NCI-H82 treated with DMSO at 0.1 percent for 48 hours (cell line): ENCODE results near the gene PDIA6.
"Not testable (repeated sequence)": the region's sequence is repeated elsewhere in the genome, so short reads cannot be mapped to it uniquely, and the experiment has no call there.

Experiments used
- DNase-seq: peaks from one replicate; lab custom pipeline; 2025; ENCODE audit not compliant: unreplicated experiment; lab: John Stamatoyannopoulos, UW

The PDIA6 gene

GRCh38 chr2:10783421-10783820 is 29.2 kb downstream of the PDIA6 start:
- no peak for DNase-seq

GRCh38 chr2:10781746-10782145 is 30.8 kb downstream of the PDIA6 start:
- no peak for DNase-seq

GRCh38 chr2:10780821-10781220 is 31.8 kb downstream of the PDIA6 start:
- not testable (repeated sequence) for DNase-seq

- DNase-seq, result no peak
Observed at GRCh38 chr2:10780491-10780820, 32.1 kb downstream of the PDIA6 start.

GRCh38 chr2:10779776-10780490 is 32.7 kb downstream of the PDIA6 start:
- DNase-seq, result no peak

GRCh38 chr2:10778724-10779115 is 33.9 kb downstream of the PDIA6 start:
- DNase-seq, result no peak

GRCh38 chr2:10777842-10778723 is 34.5 kb downstream of the PDIA6 start:
- DNase-seq, result no peak

- no peak for DNase-seq
Observed at GRCh38 chr2:10777111-10777841, 35.3 kb downstream of the PDIA6 start.

GRCh38 chr2:10776231-10776977 is 36.2 kb downstream of the PDIA6 start:
- DNase-seq, result no peak

GRCh38 chr2:10775831-10776230 is 36.8 kb downstream of the PDIA6 start:
- DNase-seq, result no peak

- no peak for DNase-seq
Observed at GRCh38 chr2:10775021-10775780, 37.4 kb downstream of the PDIA6 start.

- no peak for DNase-seq
Observed at GRCh38 chr2:10774394-10774793, 38.2 kb downstream of the PDIA6 start.

GRCh38 chr2:10773821-10774341 is 38.7 kb downstream of the PDIA6 start:
- no peak for DNase-seq

- no peak for DNase-seq
Observed at GRCh38 chr2:10772868-10773215, 39.7 kb downstream of the PDIA6 start.

- DNase-seq, result no peak
Observed at GRCh38 chr2:10772201-10772867, 40.3 kb downstream of the PDIA6 start.

GRCh38 chr2:10771786-10772185 is 40.8 kb downstream of the PDIA6 start:
- no peak for DNase-seq

- DNase-seq, result no peak
Observed at GRCh38 chr2:10770956-10771750, 41.4 kb downstream of the PDIA6 start.

GRCh38 chr2:10768063-10768507 is 44.5 kb downstream of the PDIA6 start:
- DNase-seq, result no peak

- no peak for DNase-seq
Observed at GRCh38 chr2:10765914-10766313, 46.7 kb downstream of the PDIA6 start.
